H9 (cell line): ENCODE results near the gene SLK. TPM values are rescaled to one million over a fixed set of nuclear protein-coding genes. Genes with fewer than 3 reads are reported as not detected.

Experiments
- DNase-seq: peaks from one replicate; pipeline ENCODE4 v3.0.0-alpha.2; 2017
- H2AFZ ChIP-seq: one replicate; pipeline ENCODE4 v1.6.1; 2013; ENCODE audit warnings: mild to moderate bottlenecking, low read length, control low read depth, moderate library complexity
- H2AK5ac ChIP-seq: 2 replicates; pipeline ENCODE4 v1.6.1; 2013; ENCODE audit warnings: low read length, control low read depth, mixed read lengths; ENCODE audit not compliant: insufficient read length
- H2BK120ac ChIP-seq: one replicate; pipeline ENCODE4 v1.6.1; 2013; ENCODE audit warnings: low read depth, mild to moderate bottlenecking, low read length, control low read depth, inconsistent platforms; ENCODE audit not compliant: poor library complexity, severe bottlenecking
- H2BK12ac ChIP-seq: 2 replicates; pipeline ENCODE4 v1.6.1; 2013; ENCODE audit warnings: low read length, control low read depth, mixed read lengths, low read depth; ENCODE audit not compliant: insufficient read length
- H2BK15ac ChIP-seq: 2 replicates; pipeline ENCODE4 v1.6.1; 2013; ENCODE audit warnings: low read depth, low read length, control low read depth
- H2BK20ac ChIP-seq: one replicate; pipeline ENCODE4 v1.6.1; 2013; ENCODE audit warnings: low read depth, mild to moderate bottlenecking, low read length, control low read depth, inconsistent platforms; ENCODE audit not compliant: poor library complexity, severe bottlenecking
- H2BK5ac ChIP-seq: 2 replicates; pipeline ENCODE4 v1.6.1; 2013; ENCODE audit warnings: low read length, control low read depth, mixed read lengths; ENCODE audit not compliant: insufficient read length
- H3K14ac ChIP-seq: 2 replicates; pipeline ENCODE4 v1.6.1; 2013; ENCODE audit warnings: low read length, control low read depth; ENCODE audit not compliant: insufficient read depth
- H3K18ac ChIP-seq: 2 replicates; pipeline ENCODE4 v1.6.1; 2013; ENCODE audit warnings: low read depth, mild to moderate bottlenecking, mixed read lengths, low read length, control low read depth; ENCODE audit not compliant: insufficient read length
- H3K23ac ChIP-seq: 2 replicates; pipeline ENCODE4 v1.6.1; 2013; ENCODE audit warnings: low read length, control low read depth, mixed read lengths, low read depth; ENCODE audit not compliant: insufficient read length
- H3K23me2 ChIP-seq: 2 replicates; pipeline ENCODE4 v1.6.1; 2013; ENCODE audit warnings: low read depth, mild to moderate bottlenecking, mixed read lengths, low read length, control low read depth; ENCODE audit not compliant: insufficient read length, poor library complexity, severe bottlenecking
- H3K27ac ChIP-seq: 2 replicates; pipeline ENCODE4 v1.5.1; 2013; ENCODE audit warnings: low read length, control low read depth, mixed read lengths, low read depth; ENCODE audit not compliant: insufficient read length
- H3K27me3 ChIP-seq: 2 replicates; pipeline ENCODE4 v1.6.1; 2013; ENCODE audit warnings: low read length, control low read depth, inconsistent platforms; ENCODE audit not compliant: insufficient read depth
- H3K4ac ChIP-seq: 2 replicates; pipeline ENCODE4 v1.6.1; 2013; ENCODE audit warnings: low read depth, mild to moderate bottlenecking, control low read depth, inconsistent platforms, low read length, moderate library complexity
- H3K4me1 ChIP-seq: 2 replicates; pipeline ENCODE4 v1.6.1; 2013; ENCODE audit warnings: low read length, control low read depth, inconsistent platforms; ENCODE audit not compliant: insufficient read depth
- H3K4me2 ChIP-seq: 2 replicates; pipeline ENCODE4 v1.6.1; 2013; ENCODE audit warnings: low read length, control low read depth, mixed read lengths; ENCODE audit not compliant: insufficient read length, insufficient read depth
- H3K56ac ChIP-seq: 2 replicates; pipeline ENCODE4 v1.6.1; 2013; ENCODE audit warnings: low read depth, mild to moderate bottlenecking, mixed read lengths, low read length, control low read depth; ENCODE audit not compliant: insufficient read length
- H3K79me1 ChIP-seq: 2 replicates; pipeline ENCODE4 v1.6.1; 2013; ENCODE audit warnings: low read depth, mild to moderate bottlenecking, moderate library complexity, low read length, control low read depth, inconsistent platforms; ENCODE audit not compliant: insufficient read depth, poor library complexity, severe bottlenecking
- H3K79me2 ChIP-seq: 2 replicates; pipeline ENCODE4 v1.6.1; 2013; ENCODE audit warnings: low read length, control low read depth, inconsistent platforms; ENCODE audit not compliant: insufficient read depth
- H3K9ac ChIP-seq: 2 replicates; pipeline ENCODE4 v1.6.1; 2013; ENCODE audit warnings: low read length, control low read depth, mixed read lengths; ENCODE audit not compliant: insufficient read length; ENCODE audit errors: extremely low read depth
- H3K9me3 ChIP-seq: one replicate; pipeline ENCODE4 v1.6.1; 2013; ENCODE audit warnings: low read depth, low read length, inconsistent platforms; ENCODE audit not compliant: control insufficient read depth
- H3T11ph ChIP-seq: one replicate; pipeline ENCODE4 v1.6.1; 2013; ENCODE audit warnings: mild to moderate bottlenecking, low read length, control low read depth, inconsistent platforms
- H4K20me1 ChIP-seq: one replicate; pipeline ENCODE4 v1.6.1; 2013; ENCODE audit not compliant: control insufficient read depth, insufficient read length, insufficient read depth
- H4K5ac ChIP-seq: 2 replicates; pipeline ENCODE4 v1.6.1; 2013; ENCODE audit warnings: low read depth, mild to moderate bottlenecking, mixed read lengths, low read length, control low read depth; ENCODE audit not compliant: insufficient read length
- H4K8ac ChIP-seq: replicated peaks from 2 replicates; pipeline ENCODE4 v1.6.1; 2013; ENCODE audit warnings: low read length, control low read depth, mixed read lengths, low read depth; ENCODE audit not compliant: insufficient read length
- H4K91ac ChIP-seq: 2 replicates; pipeline ENCODE4 v1.6.1; 2013; ENCODE audit warnings: low read depth, mild to moderate bottlenecking, moderate library complexity, mixed read lengths, low read length, control low read depth; ENCODE audit not compliant: insufficient read length
- H3K27ac Mint-ChIP-seq, 3 experiments: 2 replicates in 2 of 3; 3 replicates in 1 of 3; pipeline ENCODE4 v1.8.0; 2020 to 2021; ENCODE audit warnings: mixed read lengths in 3 of 3, mild to moderate bottlenecking in 1 of 3, moderate library complexity in 1 of 3
- H3K27me3 Mint-ChIP-seq: 2 replicates; pipeline ENCODE4 v1.8.0; 2021; ENCODE audit warnings: low read depth, mild to moderate bottlenecking, moderate library complexity, mixed read lengths
- H3K36me3 Mint-ChIP-seq, 3 experiments: 2 replicates in 2 of 3; 3 replicates in 1 of 3; pipeline ENCODE4 v1.8.0; 2020 to 2021; ENCODE audit warnings: low read depth in 3 of 3, mixed read lengths in 3 of 3; ENCODE audit not compliant: insufficient read depth in 1 of 3
- H3K4me1 Mint-ChIP-seq, 2 experiments: 2 replicates each; pipeline ENCODE4 v1.8.0; 2020; ENCODE audit warnings: mixed read lengths in 2 of 2
- H3K4me3 Mint-ChIP-seq, 2 experiments: 2 replicates in 1 of 2; 3 replicates in 1 of 2; pipeline ENCODE4 v1.8.0; 2020 to 2021; ENCODE audit warnings: mild to moderate bottlenecking in 2 of 2, mixed read lengths in 2 of 2, moderate library complexity in 1 of 2
- H3K9me3 Mint-ChIP-seq, 2 experiments: 2 replicates in 1 of 2; 3 replicates in 1 of 2; pipeline ENCODE4 v1.8.0; 2020; ENCODE audit warnings: mild to moderate bottlenecking in 2 of 2, mixed read lengths in 2 of 2, moderate library complexity in 1 of 2
- WGBS: extraction: QIAGEN DNeasy Blood & Tissue Kit; methylation state at CpG from one replicate; pipeline ENCODE4 v1.1.7; 2013; ENCODE audit warnings: missing lambda C conversion rate, low lambda C conversion rate, mixed read lengths; ENCODE audit not compliant: insufficient read length; ENCODE audit errors: extremely low coverage; 5-methylcytosine and 5-hydroxymethylcytosine counted together
- total RNA-seq: library from RNA; stranded (reverse); gene quantifications from 2 replicates; pipeline ENCODE4 v1.2.1, GENCODE V29; 2021
- TF ChIP-seq, protein P1 (sequence below): fragments of 200-600 bp; sonication (generic); conservative IDR thresholded peaks from 3 replicates; pipeline ENCODE4 v1.8.0; 2021; ENCODE audit warnings: antibody characterized with exemption, mild to moderate bottlenecking

Gene SLK
- total RNA-seq, 1 experiment from 2014 or later: 21.0 TPM

DNA sequence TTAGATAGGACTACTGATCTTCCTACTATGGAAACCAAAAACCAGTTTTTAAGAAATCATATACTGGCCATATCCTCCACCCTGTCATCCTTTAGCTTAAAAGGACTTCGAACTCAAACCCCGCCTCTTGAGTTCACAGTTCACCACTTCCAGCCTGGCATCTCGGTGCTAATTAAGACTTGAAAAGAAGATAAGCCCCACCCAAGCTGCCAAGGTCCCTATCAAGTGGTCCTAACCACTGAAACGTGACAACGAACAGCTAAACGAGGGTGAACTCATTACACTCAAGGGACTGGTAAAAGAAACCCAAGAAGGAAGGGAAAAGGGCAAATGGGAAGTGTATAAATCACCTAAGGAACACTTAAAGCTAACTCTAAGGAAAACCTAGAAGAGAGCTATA is 102.7 kb downstream of the SLK start:
- Histone ChIP-seq H3K79me2 (no peaks in the 10 kb centered on the region), H3K4me2 (no peak overlapping the region), H3K4ac (no peak overlapping the region), H3K23ac (no peak overlapping the region), H2BK20ac (no peak overlapping the region), H2BK5ac (no peak overlapping the region), H2AK5ac (no peak overlapping the region), H4K8ac (no peak overlapping the region), H3K9ac (no peak overlapping the region), H2AFZ (no peak overlapping the region), H3K27ac (no peak overlapping the region), H4K5ac (no peak overlapping the region), H3K18ac (no peak overlapping the region), H3K27me3 (no peaks in the 10 kb centered on the region), H3K79me1 (no peaks in the 10 kb centered on the region), H2BK120ac (no peak overlapping the region), H4K91ac (no peak overlapping the region), H2BK12ac (no peak overlapping the region), H3K14ac (no peak overlapping the region), H3K4me1 (no peaks in the 10 kb centered on the region), H3K9me3 (no peaks in the 10 kb centered on the region), H3K56ac (no peak overlapping the region), H3T11ph (no peak overlapping the region), H3K23me2 (no peaks in the 10 kb centered on the region), H2BK15ac (no peak overlapping the region), H4K20me1 (no peaks in the 10 kb centered on the region)
- no CpG with 5 or more reads among the region's 6 CpGs for WGBS
- H3K36me3 Mint-ChIP-seq: no peaks in the 10 kb centered on the region
- TF ChIP-seq, protein P1, sequence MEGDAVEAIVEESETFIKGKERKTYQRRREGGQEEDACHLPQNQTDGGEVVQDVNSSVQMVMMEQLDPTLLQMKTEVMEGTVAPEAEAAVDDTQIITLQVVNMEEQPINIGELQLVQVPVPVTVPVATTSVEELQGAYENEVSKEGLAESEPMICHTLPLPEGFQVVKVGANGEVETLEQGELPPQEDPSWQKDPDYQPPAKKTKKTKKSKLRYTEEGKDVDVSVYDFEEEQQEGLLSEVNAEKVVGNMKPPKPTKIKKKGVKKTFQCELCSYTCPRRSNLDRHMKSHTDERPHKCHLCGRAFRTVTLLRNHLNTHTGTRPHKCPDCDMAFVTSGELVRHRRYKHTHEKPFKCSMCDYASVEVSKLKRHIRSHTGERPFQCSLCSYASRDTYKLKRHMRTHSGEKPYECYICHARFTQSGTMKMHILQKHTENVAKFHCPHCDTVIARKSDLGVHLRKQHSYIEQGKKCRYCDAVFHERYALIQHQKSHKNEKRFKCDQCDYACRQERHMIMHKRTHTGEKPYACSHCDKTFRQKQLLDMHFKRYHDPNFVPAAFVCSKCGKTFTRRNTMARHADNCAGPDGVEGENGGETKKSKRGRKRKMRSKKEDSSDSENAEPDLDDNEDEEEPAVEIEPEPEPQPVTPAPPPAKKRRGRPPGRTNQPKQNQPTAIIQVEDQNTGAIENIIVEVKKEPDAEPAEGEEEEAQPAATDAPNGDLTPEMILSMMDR: no peak
- no peaks in the 10 kb centered on the region for H3K9me3 Mint-ChIP-seq
- no peak for DNase-seq
- H3K4me1 Mint-ChIP-seq: peaks cover 57 to 60% of the 10 kb centered on the region in 2 experiments
- no peaks in the 10 kb centered on the region; the same call in 1 of the 2 replicates for H3K27me3 Mint-ChIP-seq
- H3K27ac Mint-ChIP-seq: 0 out of 7 replicates have a peak overlapping the region, but pooled peaks of 2 of the 3 experiments have one; percentile 10 to 42
- no peak overlapping the region for H3K4me3 Mint-ChIP-seq
